ENCODE measurements around the gene CROCC2.
"Not testable (repeated sequence)": the region's sequence is repeated elsewhere in the genome, so short reads cannot be mapped to it uniquely, and the experiment has no call there.

CROCC2 gene

GRCh38 chr2:240974771-240975572 is 68.8 kb downstream of the CROCC2 start:
- intact Hi-C loops (cut with DNase I) = no loop called here
- DNase-seq = peak in 4 of 10 donors; percentile 5 to 57 (median 31)

- intact Hi-C loops (cut with DNase I) = not testable (repeated sequence)
- peak in 2 of 10 donors; percentile 43 to 44 for DNase-seq
Observed at GRCh38 chr2:240975903-240976302, 69.8 kb downstream of the CROCC2 start.

GRCh38 chr2:240981280-240981679 is 75.1 kb downstream of the CROCC2 start:
- DNase-seq = peak in 2 of 10 donors; percentile 24 to 37

GRCh38 chr2:240981871-240982800 is 76.0 kb downstream of the CROCC2 start:
- DNase-seq = peak in 6 of 10 donors; percentile 5 to 85 (median 38)
- intact Hi-C loops (cut with DNase I) = no loop called here

More at GRCh38 chr2:240981280-240981679, 75.1 kb downstream of the CROCC2 start:
- intact Hi-C loops (cut with DNase I) = no loop called here

GRCh38 chr2:240982821-240983281 is 76.7 kb downstream of the CROCC2 start:
- intact Hi-C loops (cut with DNase I) = no loop called here
- peak in 3 of 10 donors; percentile 4 to 75 (median 67) for DNase-seq

- peak in 6 of 10 donors; percentile 8 to 89 (median 47) for DNase-seq
- intact Hi-C loops (cut with DNase I) = no loop called here
Observed at GRCh38 chr2:240983361-240983995, 77.3 kb downstream of the CROCC2 start.

GRCh38 chr2:240983996-240984498 is 77.9 kb downstream of the CROCC2 start:
- peak in 5 of 10 donors; percentile 5 to 83 (median 58) for DNase-seq
- intact Hi-C loops (cut with DNase I) = no loop called here

GRCh38 chr2:240985881-240986786 is 80.0 kb downstream of the CROCC2 start:
- intact Hi-C loops (cut with DNase I) = no loop called here
- peak in 5 of 10 donors; percentile 3 to 63 (median 16) for DNase-seq

- DNase-seq = peak in 6 of 10 donors; percentile 10 to 77 (median 45)
- intact Hi-C loops (cut with DNase I) = no loop called here
Observed at GRCh38 chr2:240986787-240987411, 80.8 kb downstream of the CROCC2 start.

- intact Hi-C loops (cut with DNase I) = no loop called here
- DNase-seq = peak in 3 of 10 donors; percentile 8 to 73 (median 47)
Observed at GRCh38 chr2:240987588-240987987, 81.5 kb downstream of the CROCC2 start.

- peak in 1 of 10 donors; percentile 7 for DNase-seq
- intact Hi-C loops (cut with DNase I) = no loop called here
Observed at GRCh38 chr2:240988146-240988545, 82.0 kb downstream of the CROCC2 start.

- intact Hi-C loops (cut with DNase I) = no loop called here
- DNase-seq = peak in 4 of 10 donors; percentile 5 to 46 (median 8)
Observed at GRCh38 chr2:240988571-240989271, 82.6 kb downstream of the CROCC2 start.

- peak in 4 of 10 donors; percentile 9 to 82 (median 53) for DNase-seq
- intact Hi-C loops (cut with DNase I) = no loop called here
Observed at GRCh38 chr2:240989451-240990265, 83.5 kb downstream of the CROCC2 start.

- intact Hi-C loops (cut with DNase I) = no loop called here
- DNase-seq = no peak
Observed at GRCh38 chr2:240990266-240990529, 84.1 kb downstream of the CROCC2 start.

GRCh38 chr2:240990726-240991377 is 84.7 kb downstream of the CROCC2 start:
- intact Hi-C loops (cut with DNase I) = no loop called here
- peak in 2 of 10 donors; percentile 25 to 83 for DNase-seq

- intact Hi-C loops (cut with DNase I) = no loop called here
- DNase-seq = peak in 9 of 10 donors; percentile 44 to 96 (median 80)
Observed at GRCh38 chr2:240991378-240992263, 85.5 kb downstream of the CROCC2 start.
